Right lobe of liver (tissue), 4 donors: Measurements from ENCODE around the gene RECK.
A peak's percentile ranks its signal among the peaks of the same experiment; 100 is the strongest.

Source experiments
- CTCF ChIP-seq, 4 donors: fragments of 200-600 bp in 3 of 4; fragments of 450-650 bp in 1 of 4; IDR thresholded peaks; one replicate each; pipeline versions ENCODE4 v1.5.1 to v1.8.0; 2016 to 2022; ENCODE audit warnings: antibody characterized with exemption in 4 of 4, mild to moderate bottlenecking in 2 of 4
- POLR2A ChIP-seq: fragments of 450-650 bp; IDR thresholded peaks from one replicate; pipeline ENCODE4 v1.6.1; 2017; ENCODE audit warnings: antibody characterized with exemption, mild to moderate bottlenecking
- donor health status: DM: no; HTN: no; CAD: no.
- donor health status: DM: no; HTN: no; CAD: no.
- donor health status: DM: no; HTN: yes; CAD: no.

- TF ChIP-seq CTCF (IDR thresholded peaks at IDR 0.05): peak in 2 of 4 donors; percentile 12 to 18
- TF ChIP-seq POLR2A: peak; percentile 67
Measured at GRCh38 chr9:36136272-36136893, 99.7 kb downstream of the RECK start, which contains the start of gene GLIPR2.
